ENCODE results near the gene CHMP1A.

CHMP1A gene

GRCh38 chr16:89602952-89603590 lies 54.4 kb downstream of the CHMP1A start:
- no peak for DNase-seq (ENCODE audit: low read depth)

- DNase-seq (ENCODE audit: low read depth) = peak; percentile 40
These were observed 55.1 kb downstream of the CHMP1A start for GRCh38 chr16:89602273-89602951.

DNA sequence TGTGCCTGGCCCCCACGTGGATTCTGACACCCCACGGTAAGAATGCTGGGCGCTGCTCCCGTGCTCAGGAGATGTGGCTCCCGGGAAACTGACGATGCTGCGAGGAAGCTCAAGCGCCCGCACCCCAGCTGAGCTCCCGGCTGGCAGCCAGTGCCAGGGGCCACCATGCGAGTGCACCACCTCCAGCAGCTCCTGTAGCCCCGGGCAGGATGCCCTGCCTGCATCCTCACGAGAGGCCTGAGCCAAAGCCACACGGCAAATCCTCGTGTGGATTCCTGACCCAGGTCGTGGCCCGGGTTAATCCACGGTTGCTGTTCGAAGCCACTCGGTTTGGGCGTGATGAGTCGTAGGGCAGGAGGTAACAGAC lies 55.6 kb downstream of the CHMP1A start:
- DNase-seq (ENCODE audit: low read depth) = no peak

- no peak for DNase-seq (ENCODE audit: low read depth)
These were observed 56.6 kb downstream of the CHMP1A start for GRCh38 chr16:89600956-89601355.

GRCh38 chr16:89600427-89600826 lies 57.1 kb downstream of the CHMP1A start:
- no peak for DNase-seq (ENCODE audit: low read depth)

DNA sequence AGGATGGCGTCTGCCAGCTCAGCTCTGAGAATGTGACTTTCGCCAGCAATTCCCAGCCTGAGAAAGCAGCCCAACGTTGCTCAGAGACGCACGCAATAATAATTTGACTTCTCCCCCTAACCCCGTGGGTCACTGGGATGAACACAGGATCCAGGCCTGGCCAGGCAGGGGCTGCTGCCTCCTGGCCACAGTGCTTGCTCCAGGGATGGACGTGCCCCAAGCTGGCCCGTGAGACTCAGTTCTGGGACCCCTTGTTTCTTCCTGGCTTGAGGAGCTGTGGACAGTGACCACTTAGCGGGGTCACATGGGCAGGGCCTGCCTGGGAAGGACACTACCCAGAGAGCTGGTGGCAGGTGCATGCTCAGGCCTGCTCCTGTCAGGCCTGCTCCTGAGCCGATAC lies 57.6 kb downstream of the CHMP1A start:
- DNase-seq (ENCODE audit: low read depth) = no peak

DNA sequence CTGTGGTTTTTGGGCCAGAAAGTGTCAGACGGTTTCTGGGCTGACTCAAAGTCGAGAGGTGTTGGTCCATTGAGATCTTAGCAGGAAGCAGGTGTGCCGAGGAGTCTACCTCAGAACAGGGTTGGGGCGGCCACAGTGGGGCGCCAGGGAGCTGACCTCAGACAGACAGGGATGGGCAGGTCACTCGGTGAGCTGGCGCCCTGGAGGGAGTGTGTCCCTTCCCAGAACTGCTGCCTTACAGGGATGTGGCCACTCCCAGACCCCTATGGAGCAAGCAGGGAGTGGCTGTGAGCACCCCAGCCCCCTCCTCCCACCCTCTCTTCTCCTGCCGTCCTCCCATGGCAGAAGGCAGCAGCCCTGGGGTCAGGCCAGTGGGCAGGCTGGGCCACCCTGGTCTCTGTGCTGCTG lies 58.1 kb downstream of the CHMP1A start:
- no peak for DNase-seq (ENCODE audit: low read depth)

DNA sequence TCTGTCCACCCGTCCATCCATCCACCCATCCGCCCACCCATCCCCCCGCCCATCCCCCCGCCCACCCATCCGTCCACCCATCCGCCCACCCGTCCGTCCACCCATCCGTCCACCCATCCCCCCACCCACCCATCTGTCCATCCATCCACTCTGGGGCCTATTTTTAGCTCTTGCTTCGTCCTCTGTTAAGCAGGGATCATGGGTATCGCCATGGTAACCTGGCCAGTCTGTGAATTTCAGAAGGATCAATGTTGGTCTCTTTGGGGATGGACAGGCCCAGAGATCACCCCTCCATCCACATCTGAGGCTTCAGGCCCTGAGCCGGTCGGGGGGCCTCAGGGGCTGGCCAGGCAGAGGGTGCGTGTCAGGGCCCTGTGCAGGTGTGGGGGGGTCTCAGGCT lies 59.3 kb downstream of the CHMP1A start:
- DNase-seq (ENCODE audit: low read depth) = no peak

- DNase-seq (ENCODE audit: low read depth) = no peak
These were observed 60.4 kb downstream of the CHMP1A start for GRCh38 chr16:89596957-89597649.

DNA sequence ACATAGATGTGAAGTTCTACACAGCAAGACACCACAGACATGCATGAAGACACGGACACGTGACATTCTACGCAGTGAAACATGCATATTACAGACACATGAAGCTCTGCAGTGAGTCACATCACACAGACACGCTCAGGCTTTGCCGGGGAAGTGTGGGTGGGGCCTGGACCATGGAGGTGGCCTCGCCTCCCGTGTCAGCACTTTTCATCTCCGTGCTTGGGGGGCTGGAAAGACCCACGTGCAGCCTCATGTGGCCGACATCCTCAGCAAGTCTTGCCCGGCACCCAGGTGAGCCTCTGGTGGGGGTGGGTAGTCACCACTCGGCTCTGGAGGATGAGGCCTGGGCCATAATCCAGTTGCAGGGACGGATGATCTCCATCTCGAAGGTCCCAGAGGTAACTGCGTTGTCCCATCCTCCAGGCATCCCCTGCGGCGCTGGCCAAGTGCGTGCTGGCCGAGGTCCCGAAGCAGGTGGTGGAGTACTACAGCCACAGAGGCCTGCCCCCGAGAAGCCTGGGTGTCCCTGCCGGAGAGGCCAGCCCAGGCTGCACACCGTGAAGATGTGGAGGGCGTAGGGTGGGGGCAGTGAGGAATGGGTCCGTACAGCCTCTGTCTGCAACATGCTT lies 61.3 kb downstream of the CHMP1A start:
- no peak for DNase-seq (ENCODE audit: low read depth)

GRCh38 chr16:89595330-89596060 lies 62.0 kb downstream of the CHMP1A start:
- no peak for DNase-seq (ENCODE audit: low read depth)

Measured in stimulated activated CD8-positive, alpha-beta memory T cell treated with anti-CD3 and anti-CD28 coated beads, Interleukin-7, amount 100 ng/mL, for 24 hours (primary cell).